ENCODE data around the gene PPM1J. TPM values are rescaled to one million over a fixed set of nuclear protein-coding genes. Genes with fewer than 3 reads are reported as not detected.

Gene PPM1J
- total and polyA plus RNA-seq, 9 of the 15 experiments (the other 6 are each of a cell fraction or from before 2014, with no cell fraction given): 0.25 to 10.5 (median 4.2) TPM

DNA sequence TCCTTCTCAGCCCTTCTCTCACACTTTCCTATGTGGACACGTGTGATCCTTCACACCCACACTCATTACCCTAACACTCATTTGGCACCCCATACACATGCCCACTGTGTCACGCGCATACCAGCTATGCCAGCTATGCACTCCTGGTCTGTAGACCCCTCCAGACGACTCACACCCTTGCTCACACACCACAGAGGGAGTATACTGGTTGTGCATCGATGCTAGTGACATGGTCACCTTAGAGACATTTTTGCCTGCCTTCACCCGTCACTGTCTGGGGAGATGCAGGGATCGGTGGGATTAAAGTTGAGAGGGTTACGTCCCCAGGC lies 8.3 kb upstream of the PPM1J start:
- in situ Hi-C loops (cut with MboI): loop anchor here (5.0 kb wide), 1 partner anchor 34 kb away; no protein-coding TSS in a partner anchor
- H3K4me2 ChIP-seq (ENCODE audit: insufficient read depth, low read length): no peak overlapping the region
- H3K27ac ChIP-seq (ENCODE audit: extremely low read depth, low read depth, low read length): no peak overlapping the region
- no peaks in the 10 kb centered on the region for H3K36me3 ChIP-seq (ENCODE audit: control insufficient read depth, insufficient read depth, low read length)
- intact Hi-C loops (cut with micrococcal nuclease): no loop called here
- BruUV-seq (replicated peaks): no TSS peak
- DNase-seq (ENCODE audit: extremely low read depth in 1 of 4, low spot score in 3 of 4) (no peak), FAIRE-seq (no peak), ATAC-seq (no peak)
- H3K79me2 ChIP-seq (ENCODE audit: control insufficient read depth, insufficient read depth, low read length): no peaks in the 10 kb centered on the region
- no peak overlapping the region for H3K4me3 ChIP-seq
- H3K9ac ChIP-seq (ENCODE audit: insufficient read depth in 1 of 2, low read depth in 2 of 2, low read length in 2 of 2): no peak overlapping the region
- H3K9me3 ChIP-seq (replicated peaks; ENCODE audit: control insufficient read depth, insufficient read depth, low read depth, low read length): no peaks in the 10 kb centered on the region
- H3K27me3 ChIP-seq (ENCODE audit: control insufficient read depth in 2 of 2, insufficient read depth in 2 of 2, low read length in 2 of 2): peaks cover 11 to 51% of the 10 kb centered on the region in 2 experiments; a peak in 4 of 5 replicates
- H2AFZ ChIP-seq (ENCODE audit: low read depth, low read length): no peak overlapping the region
- POLR2A ChIA-PET: interaction anchor here (0.6 kb wide), 1 partner anchor 59 kb away, joined by 3 read pairs; no protein-coding TSS in a partner anchor
- CTCF ChIA-PET (ENCODE audit: low intra/inter-chr PET ratio): no interaction called here
- H3K9me1 ChIP-seq (ENCODE audit: control insufficient read depth, insufficient read depth, low read length): no peaks in the 10 kb centered on the region
- peaks cover 0 to 19% of the 10 kb centered on the region in 2 experiments; a peak in 4 of 5 replicates for H3K4me1 ChIP-seq (replicated peaks in 1 of 2; ENCODE audit: control insufficient read depth in 2 of 2, insufficient read depth in 2 of 2, low read length in 2 of 2)
- H4K20me1 ChIP-seq (replicated peaks; ENCODE audit: control insufficient read depth, insufficient read depth, low read length): no peaks in the 10 kb centered on the region
- 25% methylated on average over 8 of the region's 8 CpGs for WGBS (ENCODE audit: insufficient coverage, low coverage, missing lambda C conversion rate)
- TF ChIP-seq, protein P1, sequence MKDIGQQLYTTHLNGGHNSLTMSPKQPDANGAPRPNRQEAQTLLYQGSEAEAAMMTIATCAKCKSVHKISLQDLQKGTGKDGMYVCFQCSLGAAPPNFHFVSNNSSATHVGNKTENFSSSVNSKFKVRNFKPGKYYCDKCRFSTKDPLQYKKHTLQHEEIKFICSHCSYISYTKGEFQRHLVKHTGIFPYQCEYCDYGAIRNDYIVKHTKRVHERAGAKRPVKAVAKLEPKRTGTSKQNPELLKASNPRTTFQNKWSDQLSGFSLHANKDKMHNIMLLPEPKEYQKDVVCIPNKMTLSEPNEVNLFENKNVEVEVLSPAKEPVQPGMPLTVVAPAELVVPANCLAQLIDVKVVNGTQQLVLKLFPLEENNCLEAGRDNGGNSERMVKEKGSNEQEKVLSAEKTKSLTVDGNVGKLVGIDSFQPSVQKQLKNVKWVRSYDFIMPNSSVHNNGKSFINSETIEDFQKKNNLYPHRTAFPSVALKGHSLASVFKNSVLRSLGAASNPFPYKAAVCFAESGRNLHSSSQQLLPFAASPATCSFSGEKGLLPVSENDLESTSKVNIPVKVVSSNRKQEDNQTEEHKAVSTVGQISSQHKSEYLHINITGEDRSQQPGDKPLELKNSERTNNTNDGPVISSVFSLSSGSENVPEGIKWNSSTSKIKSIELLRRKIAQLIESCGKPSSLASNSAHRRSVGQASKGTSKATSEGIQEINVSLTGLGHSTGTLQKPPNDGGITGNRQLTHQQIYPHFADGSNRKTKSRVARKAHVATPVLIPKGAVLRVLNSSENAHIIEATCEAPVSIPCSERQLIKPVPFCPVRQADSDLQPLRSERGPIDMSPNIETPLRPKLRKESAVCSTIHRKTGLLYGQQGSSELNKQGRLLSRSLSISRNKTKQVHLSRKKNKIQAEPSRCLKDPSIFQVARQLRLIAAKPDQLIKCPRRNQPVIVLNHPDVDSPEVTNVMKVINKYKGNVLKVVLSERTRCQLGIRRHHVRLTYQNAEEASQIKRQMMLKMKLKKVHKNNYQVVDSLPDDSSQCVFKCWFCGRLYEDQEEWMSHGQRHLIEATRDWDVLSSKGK (CRISPR knock-in tag; IDR thresholded peaks at IDR 0.05): no peak
- no peak for TF ChIP-seq ZBED1 (IDR thresholded peaks at IDR 0.05)
- no peak for TF ChIP-seq RNF2 (IDR thresholded peaks at IDR 0.05)
- TF ChIP-seq, protein P2, sequence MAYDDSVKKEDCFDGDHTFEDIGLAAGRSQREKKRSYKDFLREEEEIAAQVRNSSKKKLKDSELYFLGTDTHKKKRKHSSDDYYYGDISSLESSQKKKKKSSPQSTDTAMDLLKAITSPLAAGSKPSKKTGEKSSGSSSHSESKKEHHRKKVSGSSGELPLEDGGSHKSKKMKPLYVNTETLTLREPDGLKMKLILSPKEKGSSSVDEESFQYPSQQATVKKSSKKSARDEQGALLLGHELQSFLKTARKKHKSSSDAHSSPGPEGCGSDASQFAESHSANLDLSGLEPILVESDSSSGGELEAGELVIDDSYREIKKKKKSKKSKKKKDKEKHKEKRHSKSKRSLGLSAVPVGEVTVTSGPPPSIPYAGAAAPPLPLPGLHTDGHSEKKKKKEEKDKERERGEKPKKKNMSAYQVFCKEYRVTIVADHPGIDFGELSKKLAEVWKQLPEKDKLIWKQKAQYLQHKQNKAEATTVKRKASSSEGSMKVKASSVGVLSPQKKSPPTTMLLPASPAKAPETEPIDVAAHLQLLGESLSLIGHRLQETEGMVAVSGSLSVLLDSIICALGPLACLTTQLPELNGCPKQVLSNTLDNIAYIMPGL (CRISPR knock-in tag; IDR thresholded peaks at IDR 0.05): no peak
- no peak for TF ChIP-seq ZNF197 (CRISPR knock-in tag; IDR thresholded peaks at IDR 0.05; ENCODE audit: low read depth)
- no peak for TF ChIP-seq KAT2B (IDR thresholded peaks at IDR 0.05; ENCODE audit: low read depth, low read length)
- TF ChIP-seq, protein P3, sequence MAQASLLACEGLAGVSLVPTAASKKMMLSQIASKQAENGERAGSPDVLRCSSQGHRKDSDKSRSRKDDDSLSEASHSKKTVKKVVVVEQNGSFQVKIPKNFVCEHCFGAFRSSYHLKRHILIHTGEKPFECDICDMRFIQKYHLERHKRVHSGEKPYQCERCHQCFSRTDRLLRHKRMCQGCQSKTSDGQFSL (CRISPR knock-in tag; IDR thresholded peaks at IDR 0.05): no peak
- TF ChIP-seq, protein P3 (tag; IDR thresholded peaks at IDR 0.05): no peak
- TF ChIP-seq TOE1 (IDR thresholded peaks at IDR 0.05; ENCODE audit: borderline replicate concordance): no peak
- no peak for TF ChIP-seq TOE1 (CRISPR knock-in tag; IDR thresholded peaks at IDR 0.05; ENCODE audit: borderline replicate concordance, low read depth)
- no peak for TF ChIP-seq KLF13 (tag; IDR thresholded peaks at IDR 0.05; ENCODE audit: borderline replicate concordance, low read depth)
- no peak for TF ChIP-seq ZNF253 (CRISPR knock-in tag; conservative IDR thresholded peaks at IDR 0.05)
- no peak for TF ChIP-seq DDX20 (tag; IDR thresholded peaks at IDR 0.05; ENCODE audit: low read depth)
- TF ChIP-seq FOXA1 (IDR thresholded peaks at IDR 0.05; ENCODE audit: borderline replicate concordance): no peak
- no peak for TF ChIP-seq FOXK2 (conservative IDR thresholded peaks at IDR 0.05 in 1 of 2, IDR thresholded peaks at IDR 0.05 in 1 of 2; ENCODE audit: low read depth in 2 of 2)
- TF ChIP-seq, protein P4, sequence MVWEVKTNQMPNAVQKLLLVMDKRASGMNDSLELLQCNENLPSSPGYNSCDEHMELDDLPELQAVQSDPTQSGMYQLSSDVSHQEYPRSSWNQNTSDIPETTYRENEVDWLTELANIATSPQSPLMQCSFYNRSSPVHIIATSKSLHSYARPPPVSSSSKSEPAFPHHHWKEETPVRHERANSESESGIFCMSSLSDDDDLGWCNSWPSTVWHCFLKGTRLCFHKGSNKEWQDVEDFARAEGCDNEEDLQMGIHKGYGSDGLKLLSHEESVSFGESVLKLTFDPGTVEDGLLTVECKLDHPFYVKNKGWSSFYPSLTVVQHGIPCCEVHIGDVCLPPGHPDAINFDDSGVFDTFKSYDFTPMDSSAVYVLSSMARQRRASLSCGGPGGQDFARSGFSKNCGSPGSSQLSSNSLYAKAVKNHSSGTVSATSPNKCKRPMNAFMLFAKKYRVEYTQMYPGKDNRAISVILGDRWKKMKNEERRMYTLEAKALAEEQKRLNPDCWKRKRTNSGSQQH (CRISPR knock-in tag; IDR thresholded peaks at IDR 0.05): no peak
